NCI-H1417 (cell line): ENCODE data around the gene ZBED4.
"Not testable (repeated sequence)": the region's sequence is repeated elsewhere in the genome, so short reads cannot be mapped to it uniquely, and the experiment has no call there.

Source experiments
- DNase-seq, 3 experiments: peaks; one replicate each; lab custom pipeline; 2025; lab: John Stamatoyannopoulos, UW

Gene ZBED4

DNA sequence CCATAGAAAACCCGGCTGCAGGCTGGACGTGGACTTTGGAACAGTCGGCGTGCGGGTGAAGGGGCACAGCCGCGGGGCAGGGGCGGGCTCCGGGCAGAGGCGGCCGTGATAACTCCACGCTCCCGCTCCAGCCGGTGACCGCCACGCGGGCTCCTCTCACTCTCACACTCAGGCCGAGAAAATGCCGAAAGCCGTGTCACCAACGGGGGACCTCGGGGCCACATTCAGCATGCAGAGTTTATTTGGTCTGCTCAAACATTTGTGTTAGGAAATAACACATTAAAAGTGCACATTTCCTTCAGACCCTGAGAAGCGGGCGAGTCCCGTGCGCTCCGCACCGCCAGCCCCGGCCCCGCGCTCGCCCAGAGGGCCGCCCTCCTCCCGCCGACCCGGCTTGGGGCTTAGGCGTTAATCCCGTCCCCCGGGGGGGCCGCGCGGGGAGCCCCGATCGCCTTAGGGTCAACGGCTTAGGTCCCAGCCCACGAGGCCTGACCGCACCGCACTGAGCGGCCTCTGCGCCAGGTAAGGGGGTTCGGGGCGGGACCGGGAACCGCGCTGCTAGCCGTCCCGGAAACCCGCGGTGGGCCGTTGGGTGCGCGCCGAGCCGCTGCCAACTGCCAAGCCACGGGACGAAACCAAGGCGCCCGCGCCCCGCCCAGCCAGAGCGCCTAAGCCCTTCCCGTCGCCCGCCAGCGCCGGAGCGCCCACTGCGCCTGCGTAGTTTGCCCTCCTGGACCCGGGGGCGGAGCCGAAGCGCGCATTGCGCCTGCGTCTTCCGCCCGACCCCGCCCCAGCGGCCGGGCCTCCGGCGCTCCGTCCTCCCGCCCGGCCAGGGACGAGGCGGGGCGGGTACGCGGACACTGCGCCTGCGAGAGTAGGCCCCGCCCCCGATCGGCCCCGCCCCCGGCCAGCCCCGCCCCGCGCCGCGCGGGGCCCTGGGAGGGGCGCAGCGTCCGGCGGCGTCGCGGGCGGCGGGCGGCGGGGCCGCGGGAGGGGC is at the start of gene ZBED4:
TSS of gene ZBED4 (plus strand) at position 947 of the 997 bp plus-strand sequence. CDS start 29,819 bp downstream, outside the sequence.
- DNase-seq: peak; percentile 82 to 94 (median 93)

GRCh38 chr22:49807129-49807528 is 46.5 kb upstream of the ZBED4 start:
- no peak for DNase-seq

GRCh38 chr22:49807780-49808708 is 45.6 kb upstream of the ZBED4 start:
- DNase-seq: no peak

- DNase-seq: no peak
Observed at GRCh38 chr22:49810363-49811019, 43.2 kb upstream of the ZBED4 start.

- DNase-seq: no peak
Observed at GRCh38 chr22:49811020-49811791, 42.4 kb upstream of the ZBED4 start.

GRCh38 chr22:49812838-49813237 is 40.8 kb upstream of the ZBED4 start:
- no peak for DNase-seq

- no peak for DNase-seq
Observed at GRCh38 chr22:49814164-49814686, 39.4 kb upstream of the ZBED4 start.

- DNase-seq: no peak
Observed at GRCh38 chr22:49814856-49815255, 38.8 kb upstream of the ZBED4 start.

- DNase-seq: no peak
Observed at GRCh38 chr22:49815641-49816091, 38.0 kb upstream of the ZBED4 start.

DNA sequence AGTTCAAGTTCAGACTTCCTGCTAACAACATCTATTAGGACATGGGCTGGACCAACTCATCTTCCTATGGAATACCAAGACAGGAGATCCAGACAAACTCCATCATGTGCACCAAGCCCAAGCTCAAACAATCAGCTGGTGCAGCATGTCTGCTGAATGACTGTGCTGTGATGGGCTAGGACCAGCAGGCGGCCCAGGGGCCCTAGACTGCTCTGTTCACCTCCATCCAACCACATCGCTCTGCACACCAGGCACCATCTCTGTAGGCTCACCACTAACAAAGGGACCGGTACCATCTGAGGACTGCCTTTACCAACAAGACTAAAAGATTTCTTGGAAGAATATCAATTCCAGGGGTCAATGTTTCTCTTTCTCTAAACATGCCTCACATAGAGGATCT is 36.3 kb upstream of the ZBED4 start:
- DNase-seq: no peak

- DNase-seq: no peak
Observed at GRCh38 chr22:49820984-49821383, 32.7 kb upstream of the ZBED4 start.

DNA sequence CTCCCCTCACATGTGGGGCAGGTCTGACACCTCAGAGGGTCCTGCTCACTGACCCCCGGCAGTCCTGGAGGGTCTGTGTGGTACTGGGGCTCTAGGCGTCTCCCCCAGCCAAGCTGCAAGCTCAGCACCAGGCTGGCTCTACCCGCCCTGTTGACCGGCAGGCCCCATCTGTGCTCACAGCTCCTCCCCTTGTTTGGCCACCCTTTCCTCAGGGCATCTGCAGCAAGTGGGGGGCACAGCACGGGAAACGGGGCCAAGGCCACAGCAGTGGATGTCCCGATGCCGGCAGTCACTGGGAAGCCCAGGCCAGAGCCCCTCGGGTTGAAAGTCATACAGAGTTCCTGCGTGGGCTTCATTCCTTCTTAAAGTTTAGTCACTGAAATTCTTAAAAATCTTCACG is 31.9 kb upstream of the ZBED4 start:
- DNase-seq: not testable (repeated sequence)

- DNase-seq: no peak
Observed at GRCh38 chr22:49823289-49824045, 30.2 kb upstream of the ZBED4 start.

DNA sequence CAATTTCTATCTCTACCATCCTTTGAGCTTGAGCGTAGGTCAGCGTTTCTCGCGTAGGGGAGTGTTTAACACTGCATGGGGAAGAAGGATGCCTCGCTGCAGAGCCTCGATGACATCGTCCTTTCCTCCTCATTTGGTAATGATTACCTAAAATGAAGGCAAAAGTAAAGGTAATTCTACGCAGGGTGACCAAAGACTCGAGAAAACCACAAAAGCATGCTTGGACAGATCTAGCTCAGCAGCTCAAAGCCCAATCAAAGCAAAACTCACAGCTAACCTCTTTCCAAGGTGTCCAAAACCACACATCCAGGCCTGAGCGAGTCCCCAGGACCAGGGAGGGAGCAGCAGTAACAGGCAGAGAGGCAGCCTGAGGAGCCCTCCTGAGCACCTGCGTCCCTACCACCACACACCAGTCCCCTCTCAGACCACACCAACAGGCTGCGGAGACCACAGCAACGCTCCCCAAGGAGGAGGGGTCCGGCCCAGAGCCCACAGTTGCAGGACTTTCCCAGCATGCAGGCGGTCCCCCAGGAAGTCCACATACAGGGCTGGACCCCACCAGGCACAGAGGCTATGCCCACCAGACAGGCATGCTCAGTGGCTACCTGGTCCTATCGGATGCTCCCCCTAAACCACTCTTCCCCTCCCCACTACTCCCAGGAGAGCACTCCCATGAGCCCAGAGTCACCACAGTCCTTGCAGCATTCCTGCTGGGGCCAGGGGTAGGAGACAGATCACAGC is 29.3 kb upstream of the ZBED4 start:
- no peak for DNase-seq

- no peak for DNase-seq
Observed at GRCh38 chr22:49824936-49825335, 28.7 kb upstream of the ZBED4 start.

- DNase-seq: no peak
Observed at GRCh38 chr22:49825436-49825835, 28.2 kb upstream of the ZBED4 start.

- DNase-seq: no peak
Observed at GRCh38 chr22:49825944-49826602, 27.6 kb upstream of the ZBED4 start.

GRCh38 chr22:49826603-49827270 is 26.9 kb upstream of the ZBED4 start:
- peak in 2 of 3 experiments; percentile 36 to 76 for DNase-seq
